H1 (cell line): ENCODE results near the gene SEL1L3.

Experiments used
- EZH2 ChIP-seq: fragments of 200-600 bp; sonication (generic); IDR thresholded peaks from 2 replicates; pipeline ENCODE4 v1.7.1; 2012; ENCODE audit warnings: low read depth, mild to moderate bottlenecking, moderate library complexity, low read length, inconsistent platforms; ENCODE audit not compliant: severe bottlenecking
- GABPA ChIP-seq: IDR thresholded peaks from 2 replicates; pipeline ENCODE4 v1.6.1; 2011; ENCODE audit warnings: mild to moderate bottlenecking, low read length, moderate library complexity, borderline replicate concordance; ENCODE audit not compliant: insufficient read depth
- HDAC2 ChIP-seq, 2 experiments: fragments of 300-600 bp in 1 of 2; sonication (generic) in 1 of 2; IDR thresholded peaks; 2 replicates each; pipeline ENCODE4 v1.6.1; 2011 to 2012; ENCODE audit warnings: low read depth in 2 of 2, low read length in 2 of 2, mild to moderate bottlenecking in 2 of 2, moderate library complexity in 2 of 2, borderline replicate concordance in 1 of 2, inconsistent platforms in 1 of 2
- JUND ChIP-seq: IDR thresholded peaks from 2 replicates; pipeline ENCODE4 v1.6.1; 2011; ENCODE audit warnings: mild to moderate bottlenecking, improper control_type of control experiment, low read length
- POLR2A ChIP-seq, 2 experiments: IDR thresholded peaks; 1 replicate in 1 of 2; 2 replicates in 1 of 2; pipeline ENCODE4 v1.6.1; 2011; ENCODE audit warnings: low read depth in 2 of 2, low read length in 2 of 2, mild to moderate bottlenecking in 2 of 2; ENCODE audit errors: control extremely low read depth in 1 of 2
- SP2 ChIP-seq: IDR thresholded peaks from 2 replicates; pipeline ENCODE4 v1.6.1; 2012; ENCODE audit warnings: mild to moderate bottlenecking, low read length, inconsistent platforms
- YY1 ChIP-seq: IDR thresholded peaks from 2 replicates; pipeline ENCODE4 v1.6.1; 2011; ENCODE audit warnings: low read depth, mild to moderate bottlenecking, low read length

DNA sequence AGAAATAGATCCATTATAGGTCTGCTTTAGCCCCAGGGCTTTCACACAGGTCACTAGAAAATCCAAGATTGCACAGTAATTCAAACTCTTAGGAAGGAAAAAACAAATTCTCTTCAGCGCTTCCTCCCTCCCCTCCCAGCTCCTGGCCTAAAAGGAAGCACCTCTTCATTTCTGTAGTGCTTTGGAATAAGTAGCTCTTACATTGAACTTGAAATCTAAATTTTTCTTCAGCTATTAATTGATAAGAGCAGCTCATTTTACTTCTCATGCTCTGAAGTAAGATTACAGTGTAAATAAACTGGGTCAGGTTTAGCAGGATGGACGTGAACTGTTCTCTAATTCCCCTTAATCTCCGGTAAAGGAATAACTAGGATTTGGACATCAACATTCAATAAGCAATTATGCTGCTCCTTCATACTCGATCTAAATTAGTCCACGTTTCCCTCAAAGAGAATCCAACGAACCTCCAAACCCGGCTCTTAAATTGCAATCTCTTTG, 10.9 kb upstream of the SEL1L3 start:
- TF ChIP-seq SP2, result no peak
- no peak for TF ChIP-seq GABPA
- no peak for TF ChIP-seq YY1
- TF ChIP-seq HDAC2 (IDR thresholded peaks at IDR 0.05; ENCODE audit: borderline replicate concordance in 1 of 2, low read depth in 2 of 2, low read length in 2 of 2), result no peak
- TF ChIP-seq EZH2, result no peak
- no peak for TF ChIP-seq JUND
- no peak for TF ChIP-seq POLR2A (IDR thresholded peaks at IDR 0.05; ENCODE audit: control extremely low read depth in 1 of 2, low read depth in 2 of 2, low read length in 2 of 2)
